Measurements from ENCODE around the gene MZB1.

The MZB1 gene

DNA sequence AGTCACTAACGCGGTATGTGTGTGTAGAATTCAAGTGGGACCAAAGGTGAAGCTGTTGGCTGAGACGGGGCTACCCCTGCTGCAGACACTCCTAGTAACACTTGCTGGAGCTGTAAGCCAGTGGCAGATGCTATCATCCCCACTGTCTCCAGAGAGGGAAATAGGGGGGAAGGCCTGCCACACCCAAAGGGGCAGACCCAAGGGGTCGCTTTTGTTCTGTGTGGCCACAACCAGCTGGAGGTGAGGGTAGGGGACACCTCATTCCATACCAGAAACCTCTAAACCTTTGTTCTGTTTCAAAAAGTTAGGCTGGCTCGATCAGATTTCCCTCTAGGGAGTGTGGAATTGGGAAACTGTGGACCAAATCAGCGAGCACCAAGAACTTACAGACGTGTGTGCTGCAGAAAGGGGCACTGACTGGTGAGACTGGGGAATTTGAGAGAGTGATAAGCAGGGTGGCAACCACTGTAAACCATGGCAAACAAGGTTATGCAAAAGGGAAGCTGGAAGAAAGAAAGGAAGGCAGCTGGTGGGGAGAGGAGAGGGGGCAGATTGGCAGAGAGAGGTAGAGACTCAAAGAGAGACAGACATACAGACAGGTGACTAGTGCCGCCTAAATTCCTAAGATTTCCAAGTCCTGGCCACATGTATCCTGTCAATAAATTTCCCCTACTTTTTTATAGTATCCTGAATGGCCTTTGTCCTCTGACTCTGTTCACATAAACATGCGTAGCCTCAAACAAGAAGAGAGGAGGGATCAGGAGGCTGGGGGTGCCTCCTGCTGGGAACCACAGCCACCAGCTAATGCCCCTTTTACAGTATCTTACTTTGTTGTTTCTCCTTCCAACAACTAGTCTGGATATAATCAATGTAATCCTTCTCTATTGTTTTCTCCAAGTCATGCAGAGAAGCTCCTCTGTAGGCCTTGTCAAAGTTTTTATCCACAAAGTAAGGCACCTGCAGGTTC lies 29.8 kb upstream of the MZB1 start:
- H3K4me3 ChIP-seq (ENCODE audit: severe bottlenecking) = no peak overlapping the region
- peaks cover 13% of the 10 kb centered on the region; the same call in 1 of the 2 replicates for H3K36me3 ChIP-seq (ENCODE audit: low read depth)
- DNase-seq (ENCODE audit: low spot score) (no peak), ATAC-seq (ENCODE audit: low read depth) (no peak)
- no peak overlapping the region for H3K27ac ChIP-seq (ENCODE audit: poor library complexity, severe bottlenecking)
- no peaks in the 10 kb centered on the region for H3K27me3 ChIP-seq (ENCODE audit: insufficient read depth, poor library complexity, severe bottlenecking)
- no peaks in the 10 kb centered on the region for H3K4me1 ChIP-seq (ENCODE audit: insufficient read depth, poor library complexity, severe bottlenecking)
- no peaks in the 10 kb centered on the region for H3K9me3 ChIP-seq (ENCODE audit: severe bottlenecking)
- TF ChIP-seq CTCF (IDR thresholded peaks at IDR 0.05; ENCODE audit: poor library complexity, severe bottlenecking) = no peak

DNA sequence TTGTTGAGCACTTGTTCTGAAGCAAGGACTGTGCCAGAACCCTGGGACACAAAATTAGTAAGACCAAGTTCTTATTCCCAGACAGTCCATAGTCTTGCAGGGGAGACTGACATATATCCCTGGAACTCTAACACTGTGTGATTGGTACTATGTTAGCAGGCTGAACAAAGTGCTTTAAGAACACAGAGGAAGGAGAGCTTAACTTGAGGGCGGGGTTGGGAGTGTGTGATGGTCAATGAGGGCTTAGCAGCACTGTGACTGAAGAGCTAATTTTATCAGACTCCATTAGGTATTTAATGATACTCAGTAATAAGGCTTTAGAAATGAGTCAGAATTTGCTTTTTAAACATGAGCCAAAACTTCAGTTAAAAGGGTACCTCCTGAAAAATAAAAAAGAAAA lies 29.1 kb upstream of the MZB1 start:
- no peaks in the 10 kb centered on the region for H3K27me3 ChIP-seq (ENCODE audit: insufficient read depth, poor library complexity, severe bottlenecking)
- peaks cover 13% of the 10 kb centered on the region; the same call in 1 of the 2 replicates for H3K36me3 ChIP-seq (ENCODE audit: low read depth)
- no peaks in the 10 kb centered on the region for H3K4me1 ChIP-seq (ENCODE audit: insufficient read depth, poor library complexity, severe bottlenecking)
- no peaks in the 10 kb centered on the region for H3K9me3 ChIP-seq (ENCODE audit: severe bottlenecking)
- H3K4me3 ChIP-seq (ENCODE audit: severe bottlenecking) = no peak overlapping the region
- no peak for ATAC-seq (ENCODE audit: low read depth)
- TF ChIP-seq CTCF (IDR thresholded peaks at IDR 0.05; ENCODE audit: poor library complexity, severe bottlenecking) = no peak
- no peak overlapping the region for H3K27ac ChIP-seq (ENCODE audit: poor library complexity, severe bottlenecking)
- no peak for DNase-seq (ENCODE audit: low spot score)

DNA sequence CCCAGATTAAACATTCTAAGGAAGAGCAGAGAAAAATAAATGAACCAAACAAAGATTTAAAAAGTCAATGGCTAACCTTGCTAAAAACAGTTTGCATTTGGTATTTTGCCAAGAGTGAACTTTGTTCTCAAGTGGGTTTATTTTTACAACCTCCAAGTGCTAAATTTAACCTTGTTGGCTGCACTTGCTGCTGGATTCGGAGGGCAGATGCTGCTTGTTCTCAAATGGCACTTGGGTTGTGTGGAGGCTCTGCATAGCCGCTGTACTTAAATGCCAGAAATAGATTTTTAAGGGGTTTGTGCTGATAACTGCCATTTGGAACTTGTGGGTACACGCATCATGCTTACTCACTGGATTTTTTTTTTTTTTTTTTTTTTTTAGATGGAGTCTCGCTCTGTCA lies 27.5 kb upstream of the MZB1 start:
- ATAC-seq (ENCODE audit: low read depth) (no peak), DNase-seq (ENCODE audit: low spot score) (no peak)
- Histone ChIP-seq H3K36me3 (ENCODE audit: low read depth) (peaks cover 13% of the 10 kb centered on the region; the same call in 1 of the 2 replicates), H3K4me1 (ENCODE audit: insufficient read depth, poor library complexity, severe bottlenecking) (no peaks in the 10 kb centered on the region), H3K9me3 (ENCODE audit: severe bottlenecking) (no peaks in the 10 kb centered on the region), H3K4me3 (ENCODE audit: severe bottlenecking) (no peak overlapping the region), H3K27ac (ENCODE audit: poor library complexity, severe bottlenecking) (no peak overlapping the region), H3K27me3 (ENCODE audit: insufficient read depth, poor library complexity, severe bottlenecking) (no peaks in the 10 kb centered on the region)
- no peak for TF ChIP-seq CTCF (IDR thresholded peaks at IDR 0.05; ENCODE audit: poor library complexity, severe bottlenecking)

GRCh38 chr5:139416651-139417050 lies 26.9 kb upstream of the MZB1 start:
- Histone ChIP-seq H3K4me3 (ENCODE audit: severe bottlenecking) (no peak overlapping the region), H3K9me3 (ENCODE audit: severe bottlenecking) (no peaks in the 10 kb centered on the region), H3K27ac (ENCODE audit: poor library complexity, severe bottlenecking) (no peak overlapping the region), H3K27me3 (ENCODE audit: insufficient read depth, poor library complexity, severe bottlenecking) (no peaks in the 10 kb centered on the region), H3K4me1 (ENCODE audit: insufficient read depth, poor library complexity, severe bottlenecking) (no peaks in the 10 kb centered on the region), H3K36me3 (ENCODE audit: low read depth) (peaks cover 10% of the 10 kb centered on the region; the same call in 1 of the 2 replicates)
- no peak for TF ChIP-seq CTCF (IDR thresholded peaks at IDR 0.05; ENCODE audit: poor library complexity, severe bottlenecking)
- ATAC-seq (ENCODE audit: low read depth) = no peak
- DNase-seq (ENCODE audit: low spot score) = no peak

DNA sequence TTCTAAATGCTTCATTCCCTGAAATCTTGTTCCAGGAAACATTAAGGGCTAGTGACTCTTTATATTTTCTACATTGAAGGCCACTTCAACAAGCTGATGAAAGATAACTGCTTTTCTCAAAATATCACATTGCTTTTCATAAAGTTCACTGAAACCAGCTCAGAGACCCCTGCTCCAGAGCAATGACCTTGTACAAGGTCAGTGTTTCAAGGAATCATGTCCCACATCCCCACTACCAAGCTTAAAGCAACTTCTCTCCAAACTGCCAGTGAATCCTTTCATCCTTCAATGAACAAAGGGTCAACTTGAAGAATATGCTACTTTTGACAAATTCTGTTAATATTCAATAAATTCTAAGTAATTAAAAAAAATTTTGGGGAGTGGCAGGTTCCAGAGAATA lies 26.2 kb upstream of the MZB1 start:
- TF ChIP-seq CTCF (IDR thresholded peaks at IDR 0.05; ENCODE audit: poor library complexity, severe bottlenecking) = no peak
- no peak overlapping the region for H3K4me3 ChIP-seq (ENCODE audit: severe bottlenecking)
- DNase-seq (ENCODE audit: low spot score) (no peak), ATAC-seq (ENCODE audit: low read depth) (no peak)
- H3K27me3 ChIP-seq (ENCODE audit: insufficient read depth, poor library complexity, severe bottlenecking) = no peaks in the 10 kb centered on the region
- no peaks in the 10 kb centered on the region for H3K4me1 ChIP-seq (ENCODE audit: insufficient read depth, poor library complexity, severe bottlenecking)
- H3K36me3 ChIP-seq (ENCODE audit: low read depth) = peaks cover 10% of the 10 kb centered on the region; the same call in 1 of the 2 replicates
- H3K27ac ChIP-seq (ENCODE audit: poor library complexity, severe bottlenecking) = no peak overlapping the region
- H3K9me3 ChIP-seq (ENCODE audit: severe bottlenecking) = no peaks in the 10 kb centered on the region
